IMR-90 (cell line): Measurements from ENCODE around the gene KCNJ4.

Source experiments
- BHLHE40 ChIP-seq: fragments of 150-350 bp; IDR thresholded peaks from 2 replicates; pipeline ENCODE4 v1.6.1; 2016; ENCODE audit warnings: mild to moderate bottlenecking, low read depth, low read length
- CEBPB ChIP-seq: IDR thresholded peaks from 2 replicates; pipeline ENCODE4 v1.6.1; 2012; ENCODE audit warnings: low read depth, low read length, improper control_type of control experiment
- CHD1 ChIP-seq: IDR thresholded peaks from 2 replicates; pipeline ENCODE4 v1.6.1; 2012; ENCODE audit warnings: low read depth, low read length, improper control_type of control experiment
- FOS ChIP-seq: fragments of 150-350 bp; IDR thresholded peaks from 2 replicates; pipeline ENCODE4 v1.6.1; 2016; ENCODE audit warnings: low read depth, low read length
- MAZ ChIP-seq: IDR thresholded peaks from 2 replicates; pipeline ENCODE4 v1.6.1; 2012; ENCODE audit warnings: low read depth, mild to moderate bottlenecking, low read length, improper control_type of control experiment, moderate library complexity, borderline replicate concordance
- MXI1 ChIP-seq: IDR thresholded peaks from 2 replicates; pipeline ENCODE4 v1.6.1; 2012; ENCODE audit warnings: low read depth, mild to moderate bottlenecking, low read length, moderate library complexity, borderline replicate concordance
- NFE2L2 ChIP-seq: fragments of 150-350 bp; IDR thresholded peaks from 2 replicates; pipeline ENCODE4 v1.6.1; 2016; ENCODE audit warnings: low read depth, mild to moderate bottlenecking, low read length
- POLR2A ChIP-seq: IDR thresholded peaks from 2 replicates; pipeline ENCODE4 v1.6.1; 2012; ENCODE audit warnings: mild to moderate bottlenecking, low read depth, low read length
- RAD21 ChIP-seq: IDR thresholded peaks from 2 replicates; pipeline ENCODE4 v1.6.1; 2012; ENCODE audit warnings: low read length, improper control_type of control experiment
- RCOR1 ChIP-seq: IDR thresholded peaks from 2 replicates; pipeline ENCODE4 v1.6.1; 2012; ENCODE audit warnings: mild to moderate bottlenecking, low read length, improper control_type of control experiment; ENCODE audit not compliant: insufficient replicate concordance
- TF ChIP-seq, protein P1 (sequence below): conservative IDR thresholded peaks from 2 replicates; pipeline ENCODE4 v1.5.1; 2012; ENCODE audit warnings: mild to moderate bottlenecking, low read depth, low read length, improper control_type of control experiment

GRCh38 chr22:38427465-38427864 is 27.5 kb downstream of the KCNJ4 start:
- TF ChIP-seq NFE2L2 (no peak), CEBPB (no peak), MAZ (no peak), FOS (no peak), RAD21 (no peak), BHLHE40 (no peak), MXI1 (no peak), POLR2A (no peak), RCOR1 (no peak), CHD1 (no peak)
- TF ChIP-seq, protein P1, sequence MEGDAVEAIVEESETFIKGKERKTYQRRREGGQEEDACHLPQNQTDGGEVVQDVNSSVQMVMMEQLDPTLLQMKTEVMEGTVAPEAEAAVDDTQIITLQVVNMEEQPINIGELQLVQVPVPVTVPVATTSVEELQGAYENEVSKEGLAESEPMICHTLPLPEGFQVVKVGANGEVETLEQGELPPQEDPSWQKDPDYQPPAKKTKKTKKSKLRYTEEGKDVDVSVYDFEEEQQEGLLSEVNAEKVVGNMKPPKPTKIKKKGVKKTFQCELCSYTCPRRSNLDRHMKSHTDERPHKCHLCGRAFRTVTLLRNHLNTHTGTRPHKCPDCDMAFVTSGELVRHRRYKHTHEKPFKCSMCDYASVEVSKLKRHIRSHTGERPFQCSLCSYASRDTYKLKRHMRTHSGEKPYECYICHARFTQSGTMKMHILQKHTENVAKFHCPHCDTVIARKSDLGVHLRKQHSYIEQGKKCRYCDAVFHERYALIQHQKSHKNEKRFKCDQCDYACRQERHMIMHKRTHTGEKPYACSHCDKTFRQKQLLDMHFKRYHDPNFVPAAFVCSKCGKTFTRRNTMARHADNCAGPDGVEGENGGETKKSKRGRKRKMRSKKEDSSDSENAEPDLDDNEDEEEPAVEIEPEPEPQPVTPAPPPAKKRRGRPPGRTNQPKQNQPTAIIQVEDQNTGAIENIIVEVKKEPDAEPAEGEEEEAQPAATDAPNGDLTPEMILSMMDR = no peak
